GM19043 (cell line): ENCODE results near the gene BICD2.

ENCODE experiments used
- ATAC-seq: cut with Tn5 transposase; IDR thresholded peaks from one replicate; pipeline ENCODE4 v1.9.1; 2021; ENCODE audit warnings: low read depth; ENCODE audit not compliant: unreplicated experiment

The BICD2 gene

DNA sequence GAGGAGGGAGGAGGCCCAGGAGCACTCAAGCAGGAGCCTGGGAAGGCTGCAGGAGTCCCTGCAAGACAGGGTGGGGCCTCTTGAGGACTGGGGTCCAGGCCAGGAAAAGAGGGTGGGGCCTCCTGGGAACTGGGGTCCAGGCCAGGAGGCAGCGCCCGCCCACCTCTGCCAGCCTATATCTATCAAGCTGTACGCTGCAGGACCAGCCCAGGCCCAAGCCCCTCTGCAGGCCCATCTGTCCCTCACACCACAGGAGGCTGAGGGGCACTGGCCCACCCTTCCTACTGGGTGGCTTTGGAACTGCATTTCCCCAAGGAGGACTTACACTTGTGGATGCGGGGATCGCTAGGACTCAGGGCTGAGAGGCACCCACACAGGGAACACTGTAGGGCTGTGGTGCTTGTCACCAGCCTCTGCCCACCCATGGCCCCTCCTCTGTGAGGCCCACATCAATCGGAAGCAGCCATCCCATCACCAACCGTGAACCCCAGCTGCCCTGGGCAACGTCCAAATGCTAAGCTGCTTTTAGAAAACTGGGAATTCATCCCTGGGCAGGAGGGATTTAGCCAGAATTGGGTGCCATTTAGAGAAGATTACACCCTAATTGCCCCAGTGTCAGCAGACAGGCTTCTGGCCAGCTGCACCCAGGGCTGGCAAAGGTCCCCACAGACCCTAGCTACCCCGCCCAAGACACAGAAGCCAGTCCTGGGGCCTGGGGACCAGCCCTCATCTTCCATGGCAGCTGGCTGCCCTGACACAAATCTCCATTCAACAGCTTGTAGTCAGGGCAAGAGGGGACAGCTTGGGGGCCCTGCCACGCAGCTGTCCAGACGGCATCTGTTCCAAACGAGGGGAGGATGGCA lies 15.3 kb downstream of the BICD2 start:
- ATAC-seq, result no peak

DNA sequence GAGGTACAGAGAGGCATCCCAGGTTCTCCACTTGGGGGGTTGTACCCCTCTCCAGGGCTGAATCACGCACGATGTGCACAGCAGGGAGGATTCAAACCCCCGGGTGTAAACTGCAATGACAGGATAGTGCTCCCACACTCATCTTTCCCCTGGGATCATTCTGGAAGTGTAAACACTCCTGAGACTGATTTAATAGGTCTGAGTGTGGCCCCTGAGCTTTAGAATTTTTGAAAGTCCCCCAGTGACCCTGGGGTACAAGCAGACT lies 16.5 kb downstream of the BICD2 start:
- no peak for ATAC-seq

DNA sequence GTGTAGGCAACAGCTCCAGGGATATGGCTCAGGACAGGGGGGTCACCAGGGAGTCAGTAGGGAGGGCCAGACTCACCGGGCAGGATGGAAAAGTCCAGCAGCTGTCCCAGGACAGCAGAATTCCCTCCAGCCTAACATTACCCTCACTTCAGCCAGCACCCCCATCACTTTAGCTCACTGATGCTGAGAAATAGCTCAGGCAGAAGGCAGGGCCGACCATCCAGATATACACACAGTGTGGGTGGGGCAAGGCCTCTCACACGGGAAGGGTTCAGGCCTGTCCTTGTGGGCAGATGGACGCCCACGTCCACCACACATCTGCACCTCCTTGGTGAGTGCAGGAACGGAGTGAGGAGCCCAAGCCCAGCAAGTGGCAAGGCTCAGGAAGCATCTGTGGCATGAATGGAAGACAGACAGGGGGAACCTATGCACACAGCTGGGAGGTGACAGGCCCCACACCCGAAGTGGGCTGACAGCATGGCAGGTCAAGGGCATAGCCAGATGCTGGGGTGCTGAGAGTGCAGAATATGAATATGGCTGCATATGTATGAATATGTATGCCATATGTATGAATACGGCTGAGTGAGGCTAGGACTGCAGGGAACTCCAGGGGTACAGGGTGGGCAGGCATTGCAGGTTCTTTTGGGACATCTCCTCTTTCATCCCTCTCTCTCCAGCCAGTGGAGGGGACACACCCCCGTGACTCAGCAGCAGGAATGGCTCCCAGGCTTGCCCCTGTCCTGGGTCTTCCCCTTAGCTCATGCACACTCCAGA lies 17.0 kb downstream of the BICD2 start:
- no peak for ATAC-seq

DNA sequence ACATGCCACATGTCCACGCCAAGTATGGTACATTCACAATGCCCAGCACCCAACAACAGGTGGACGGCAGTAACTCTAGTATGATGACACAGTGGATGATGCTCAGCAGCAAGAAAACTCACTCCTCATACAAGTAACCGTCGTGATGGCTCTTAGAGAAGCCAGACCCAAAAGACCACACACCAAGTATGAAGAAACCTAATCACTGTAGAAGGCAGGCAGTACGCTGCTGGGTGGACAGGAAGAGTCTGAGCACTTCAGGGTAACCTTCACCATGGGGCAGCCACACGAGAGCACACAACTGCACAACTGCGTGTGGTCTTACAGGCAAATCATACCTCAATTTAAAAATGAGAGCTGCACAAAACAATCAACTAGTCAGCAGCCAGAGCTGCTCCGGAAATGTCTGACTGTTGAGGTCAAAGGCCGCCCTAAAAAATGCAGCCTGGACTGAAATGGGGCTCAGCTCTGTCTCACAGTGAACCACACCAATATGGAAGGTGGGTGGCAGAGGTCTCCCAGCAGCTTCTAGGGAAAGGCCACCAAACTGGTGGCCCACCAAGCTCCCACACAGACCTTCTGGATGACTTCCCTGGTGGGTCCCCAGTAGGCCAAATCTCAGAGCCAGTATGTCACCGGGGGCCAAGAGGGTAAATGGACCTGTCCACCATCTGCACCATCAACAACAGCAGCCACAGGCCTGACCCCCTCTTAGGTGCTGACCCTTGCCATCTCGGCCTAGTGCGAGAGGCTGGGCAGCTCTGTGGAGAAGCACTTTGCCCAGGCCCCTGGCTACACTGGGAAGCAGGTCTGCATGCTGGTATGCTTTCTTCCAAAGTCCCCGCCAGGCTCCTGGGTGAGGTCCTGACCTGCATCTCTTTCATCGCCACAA lies 17.8 kb downstream of the BICD2 start:
- ATAC-seq, result no peak

GRCh38 chr9:92745881-92746280 lies 18.8 kb downstream of the BICD2 start:
- no peak for ATAC-seq

DNA sequence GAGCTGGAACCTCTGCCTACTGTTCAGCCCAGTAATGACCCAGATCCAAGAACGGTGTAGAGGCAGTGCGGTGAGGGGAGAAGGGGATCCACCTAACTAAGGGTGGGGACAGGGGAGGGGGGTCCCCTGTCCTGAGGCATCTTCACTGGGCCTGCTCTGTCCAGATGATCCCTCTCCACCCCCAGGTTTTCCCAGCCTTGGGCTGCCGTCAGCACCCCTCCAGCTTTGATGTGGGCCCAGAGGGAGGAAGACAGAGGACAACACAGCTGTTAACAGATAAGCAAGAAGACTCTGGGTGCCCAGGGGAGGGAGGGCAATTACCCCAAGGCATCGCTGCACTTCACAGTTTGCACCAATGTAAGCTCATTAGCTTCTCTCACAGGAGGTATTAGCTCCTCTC lies 19.3 kb downstream of the BICD2 start:
- ATAC-seq, result no peak

- no peak for ATAC-seq
These were observed 23.7 kb downstream of the BICD2 start for GRCh38 chr9:92740969-92741368.

DNA sequence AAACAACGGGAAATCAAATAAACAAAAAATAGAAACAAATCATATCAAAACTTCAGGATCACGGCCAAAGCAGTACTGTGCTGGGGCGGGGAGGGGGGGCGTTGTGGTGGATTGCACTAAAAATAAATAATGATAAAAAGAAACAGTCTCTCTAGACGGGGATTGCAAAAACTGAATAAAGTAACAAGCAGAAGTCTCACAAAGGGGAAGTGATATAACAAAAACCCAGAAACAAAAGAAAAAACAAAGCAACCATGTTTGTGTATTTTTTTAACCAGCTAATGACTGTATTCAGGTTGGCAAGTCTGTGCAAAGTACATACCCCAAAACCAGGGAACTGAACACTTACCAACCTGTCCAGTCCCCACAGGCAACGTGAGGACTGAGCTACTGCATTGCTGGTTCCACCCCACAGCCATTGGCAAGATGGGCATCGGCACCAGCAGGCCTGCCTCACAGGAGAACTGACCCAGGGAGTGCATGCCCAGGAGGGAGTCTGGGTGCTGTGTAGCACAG lies 24.1 kb downstream of the BICD2 start:
- ATAC-seq, result no peak

DNA sequence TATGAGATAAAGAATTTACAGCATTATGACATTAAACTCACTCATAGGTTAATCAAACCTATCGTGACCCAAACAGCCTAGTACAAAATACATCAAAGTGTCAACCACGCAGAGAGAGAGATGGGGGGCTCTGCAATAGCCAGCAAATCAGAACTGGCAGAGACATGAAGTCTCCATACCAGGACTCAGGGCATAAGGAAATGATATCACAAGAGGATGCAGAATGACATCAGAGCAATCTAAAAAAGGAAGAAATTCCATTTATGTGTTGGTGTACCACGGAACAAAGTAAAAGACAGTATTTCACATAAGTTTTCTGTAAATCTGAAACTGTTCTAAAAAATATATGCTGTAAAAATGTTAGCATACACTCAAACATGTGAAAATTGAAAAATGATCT lies 24.6 kb downstream of the BICD2 start:
- no peak for ATAC-seq

DNA sequence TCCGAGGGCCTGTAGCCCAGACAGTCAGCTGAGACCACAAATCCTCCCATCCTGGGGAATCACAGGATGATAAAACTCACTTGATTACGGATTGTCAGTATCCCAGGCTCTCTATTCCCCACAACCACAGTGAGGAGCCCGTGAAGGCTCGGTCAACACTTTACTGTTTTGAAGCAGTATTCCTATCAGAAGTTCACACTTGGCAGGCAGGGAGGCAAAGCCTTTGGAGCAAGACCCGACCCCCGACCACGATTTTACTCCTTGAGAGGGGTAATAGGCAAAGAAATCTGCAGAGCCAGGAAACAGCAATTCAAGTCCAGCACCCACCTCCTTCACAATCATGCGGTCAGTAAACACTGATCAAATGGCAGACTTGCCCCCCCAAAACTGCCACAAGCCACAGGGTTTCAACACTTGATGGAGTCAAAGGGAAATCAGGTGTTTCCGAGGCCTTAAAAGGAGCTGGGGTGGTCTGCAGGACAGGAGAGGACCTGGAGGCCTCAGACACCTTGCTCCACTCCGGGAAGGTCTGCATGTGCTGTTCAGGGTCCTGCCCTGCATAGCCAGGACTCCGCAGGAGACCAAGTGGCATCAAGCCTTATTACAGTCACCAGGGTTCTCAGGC lies 25.2 kb downstream of the BICD2 start:
- ATAC-seq, result no peak

DNA sequence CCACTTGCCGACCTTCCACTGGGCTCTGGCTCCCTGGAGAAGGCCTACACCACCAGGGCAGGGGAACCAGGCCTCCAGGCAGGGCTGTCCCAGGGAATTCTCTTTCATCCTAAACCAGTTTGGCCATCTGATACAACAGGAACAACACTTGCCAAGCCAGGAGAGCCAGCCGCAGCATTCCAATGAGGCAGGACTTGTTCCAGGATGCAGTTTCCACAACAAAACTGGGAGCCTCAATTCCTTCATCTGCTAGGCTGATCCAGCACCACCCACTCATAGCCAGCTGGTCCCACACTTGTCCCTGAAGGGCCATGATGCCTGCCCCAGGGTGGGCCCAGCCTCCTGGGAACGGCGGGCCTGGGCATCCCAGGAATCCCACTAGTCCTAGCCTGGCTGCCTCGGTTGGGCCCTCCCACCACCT lies 26.0 kb downstream of the BICD2 start:
- no peak for ATAC-seq

- no peak for ATAC-seq
These were observed 26.9 kb downstream of the BICD2 start for GRCh38 chr9:92737611-92738299.

GRCh38 chr9:92737216-92737606 lies 27.4 kb downstream of the BICD2 start:
- ATAC-seq, result no peak

GRCh38 chr9:92736563-92737215 lies 27.9 kb downstream of the BICD2 start:
- ATAC-seq, result no peak

DNA sequence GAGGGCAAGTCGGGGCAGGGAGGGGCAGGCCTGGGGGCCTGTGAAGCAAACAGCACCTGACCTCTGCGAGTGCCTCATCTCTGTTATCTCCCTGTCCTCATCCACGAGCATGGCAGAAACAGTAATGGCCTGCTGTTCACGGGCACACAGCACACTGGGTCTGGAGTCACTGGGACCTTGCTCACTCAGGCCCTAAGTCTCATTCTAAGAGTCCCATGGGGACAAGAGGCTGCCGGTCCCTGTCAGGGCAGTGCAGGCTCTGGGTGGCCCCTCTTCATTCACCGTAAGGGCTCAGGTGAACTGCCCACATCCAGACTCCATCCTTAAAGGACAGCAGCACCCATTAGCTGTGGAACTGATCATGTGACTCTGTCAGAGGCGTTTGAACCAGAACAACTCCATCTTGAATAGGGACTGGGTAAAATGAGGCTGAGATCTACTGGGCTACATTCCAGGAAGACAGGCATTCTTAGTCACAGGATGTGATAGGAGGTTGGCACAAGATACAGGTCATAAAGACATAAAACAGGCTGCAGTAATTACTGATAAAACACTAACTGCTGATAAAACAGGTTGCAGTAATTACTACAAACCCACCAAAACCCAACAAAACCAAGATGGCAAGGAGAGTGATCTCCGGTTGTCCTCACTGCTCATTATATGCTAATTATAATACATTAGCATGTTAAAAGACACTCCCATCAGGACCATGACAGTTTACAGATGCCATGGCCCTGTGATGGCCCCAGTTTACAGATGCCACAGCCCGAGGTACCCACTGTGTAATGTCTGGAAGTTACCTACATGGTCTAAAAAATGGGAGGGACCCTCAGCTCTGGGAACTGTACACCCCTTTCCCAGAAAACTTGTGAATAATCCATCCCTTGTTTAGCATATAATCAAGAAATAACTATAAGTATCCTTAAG lies 28.7 kb downstream of the BICD2 start:
- ATAC-seq, result no peak

- ATAC-seq, result no peak
These were observed 29.6 kb downstream of the BICD2 start for GRCh38 chr9:92734931-92735635.

DNA sequence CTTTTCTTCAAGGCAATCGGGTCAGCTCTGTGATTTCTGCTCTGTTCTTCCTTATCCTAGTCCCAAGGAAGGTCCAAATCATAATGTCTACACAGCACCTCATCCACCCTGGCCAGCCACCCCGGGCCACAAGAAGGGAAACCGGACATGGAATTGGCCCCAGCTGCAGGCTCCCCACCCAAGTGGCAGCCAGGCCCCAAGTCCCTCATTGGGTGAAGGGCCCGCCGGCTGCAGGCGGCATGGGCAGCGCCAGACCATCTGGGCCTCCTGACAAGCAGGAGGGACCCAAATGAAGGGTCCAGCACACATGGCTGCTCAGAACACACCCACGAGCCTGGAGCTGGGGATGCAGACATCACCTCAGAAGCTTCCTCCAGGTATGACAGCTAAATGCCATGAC lies 33.7 kb downstream of the BICD2 start:
- ATAC-seq, result no peak

DNA sequence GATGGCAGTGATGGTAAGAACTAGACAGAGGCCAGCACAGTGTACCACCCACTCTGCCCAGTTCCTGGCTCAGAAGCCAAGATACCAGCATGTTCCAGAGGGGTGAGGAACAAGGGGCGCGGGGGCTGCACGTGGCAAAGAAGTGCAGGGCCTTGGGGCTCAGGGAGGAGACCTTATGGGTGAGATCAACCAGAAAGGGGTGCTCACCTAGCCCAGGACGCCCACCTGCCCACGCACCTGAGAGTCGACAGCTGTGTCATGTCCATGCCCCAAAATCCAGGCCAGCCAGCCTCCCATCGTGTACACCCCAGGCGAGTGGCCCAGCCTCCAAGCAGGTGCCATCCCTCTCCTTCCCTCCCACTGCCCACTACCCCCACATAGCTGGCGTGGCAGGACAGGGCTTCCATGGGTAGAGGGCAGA lies 34.9 kb downstream of the BICD2 start:
- no peak for ATAC-seq
